ENCODE data around the gene LYST.
"Not testable (repeated sequence)": the region's sequence is repeated elsewhere in the genome, so short reads cannot be mapped to it uniquely, and the experiment has no call there.

The LYST gene

DNA sequence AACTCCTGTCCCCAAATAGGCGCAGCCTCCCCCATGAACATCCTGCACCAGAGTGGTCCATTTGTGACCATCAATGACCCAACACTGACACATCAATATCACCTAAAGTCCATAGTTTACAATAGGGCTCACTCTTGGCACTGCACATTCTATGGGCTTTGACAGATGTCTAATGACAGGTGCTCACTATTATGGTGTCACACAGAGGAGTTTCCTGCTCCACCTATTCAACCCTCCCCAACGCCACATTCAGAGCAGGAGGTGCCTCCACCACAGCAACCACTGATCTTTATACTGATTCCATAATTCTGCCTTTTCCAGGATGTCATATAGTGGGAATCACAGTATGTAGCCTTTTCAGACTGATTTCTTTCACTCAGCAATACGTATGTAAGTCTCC is 241.4 kb downstream of the LYST start:
- TF ChIP-seq EZH2phosphoT487 (IDR thresholded peaks at IDR 0.05; ENCODE audit: low read length) (no peak), EZH2 (optimal IDR thresholded peaks at IDR 0.05; ENCODE audit: low read depth, low read length) (no peak), CTCF (IDR thresholded peaks at IDR 0.05; ENCODE audit: low read length) (no peak)
- no peaks in the 10 kb centered on the region for H3K9me3 ChIP-seq (replicated peaks; ENCODE audit: insufficient read depth, low read length)
- no peak overlapping the region for H3K27ac ChIP-seq (ENCODE audit: low read length)
- H3K4me3 ChIP-seq (ENCODE audit: low read length), result no peak overlapping the region
- no peaks in the 10 kb centered on the region for H3K36me3 ChIP-seq (replicated peaks; ENCODE audit: insufficient read depth, low read length)
- H3K27me3 ChIP-seq (replicated peaks; ENCODE audit: insufficient read depth, low read length), result no peaks in the 10 kb centered on the region
- H3K9me2 ChIP-seq (replicated peaks; ENCODE audit: insufficient read depth, low read length), result no peaks in the 10 kb centered on the region
- H3K4me1 ChIP-seq (ENCODE audit: low read length), result no peaks in the 10 kb centered on the region
- no peaks in the 10 kb centered on the region for H3F3A ChIP-seq (ENCODE audit: insufficient read depth, low read length)
- no peak overlapping the region for H3K4me2 ChIP-seq (ENCODE audit: low read depth, low read length)
- no peaks in the 10 kb centered on the region for H4K20me1 ChIP-seq (ENCODE audit: insufficient read depth, low read length)
- no peak for DNase-seq
- no peaks in the 10 kb centered on the region for H3K79me2 ChIP-seq (ENCODE audit: low read length)
- H2AFZ ChIP-seq (ENCODE audit: low read length), result no peak overlapping the region
- H3K9ac ChIP-seq (ENCODE audit: low read length), result no peak overlapping the region

DNA sequence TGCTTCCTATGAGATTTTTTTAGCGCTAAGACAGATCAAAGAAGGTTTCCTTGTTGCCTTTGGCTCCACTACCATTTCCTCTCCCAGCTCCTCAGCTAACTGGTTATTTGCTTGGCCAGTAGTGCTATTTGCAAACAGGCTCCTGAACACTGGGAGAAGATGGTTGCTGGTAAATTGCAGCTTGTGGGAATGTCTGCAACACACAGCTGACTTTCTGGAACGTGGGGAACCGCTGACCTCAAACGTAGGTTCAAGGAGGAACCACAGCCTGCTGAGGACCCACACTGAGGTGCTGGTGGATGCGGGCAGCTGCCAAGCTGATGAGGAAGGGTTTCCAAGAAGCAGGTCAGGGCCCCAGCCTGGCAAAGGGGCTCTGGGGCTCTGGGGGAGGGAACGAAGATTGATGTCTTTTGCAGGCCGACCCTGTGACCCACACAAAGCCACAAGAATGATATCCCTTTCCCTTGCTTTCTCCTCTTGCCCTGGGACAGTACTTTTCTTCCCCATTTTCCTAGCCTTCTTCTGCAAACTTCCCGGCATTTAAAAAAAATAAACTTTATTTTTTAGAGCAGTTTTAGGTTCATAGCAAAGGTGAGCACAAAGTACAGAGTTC is 241.9 kb downstream of the LYST start:
- no peaks in the 10 kb centered on the region for H3K27me3 ChIP-seq (replicated peaks; ENCODE audit: insufficient read depth, low read length)
- H3F3A ChIP-seq (ENCODE audit: insufficient read depth, low read length), result no peaks in the 10 kb centered on the region
- no peak overlapping the region for H3K4me2 ChIP-seq (ENCODE audit: low read depth, low read length)
- TF ChIP-seq CTCF (IDR thresholded peaks at IDR 0.05; ENCODE audit: low read length) (no peak), EZH2 (optimal IDR thresholded peaks at IDR 0.05; ENCODE audit: low read depth, low read length) (no peak), EZH2phosphoT487 (IDR thresholded peaks at IDR 0.05; ENCODE audit: low read length) (no peak)
- H3K4me1 ChIP-seq (ENCODE audit: low read length), result no peaks in the 10 kb centered on the region
- H3K36me3 ChIP-seq (replicated peaks; ENCODE audit: insufficient read depth, low read length), result no peaks in the 10 kb centered on the region
- no peak overlapping the region for H2AFZ ChIP-seq (ENCODE audit: low read length)
- H3K4me3 ChIP-seq (ENCODE audit: low read length), result no peak overlapping the region
- no peaks in the 10 kb centered on the region for H3K79me2 ChIP-seq (ENCODE audit: low read length)
- no peak overlapping the region for H3K27ac ChIP-seq (ENCODE audit: low read length)
- no peaks in the 10 kb centered on the region for H4K20me1 ChIP-seq (ENCODE audit: insufficient read depth, low read length)
- H3K9ac ChIP-seq (ENCODE audit: low read length), result no peak overlapping the region
- no peaks in the 10 kb centered on the region for H3K9me2 ChIP-seq (replicated peaks; ENCODE audit: insufficient read depth, low read length)
- DNase-seq, result no peak
- no peaks in the 10 kb centered on the region for H3K9me3 ChIP-seq (replicated peaks; ENCODE audit: insufficient read depth, low read length)

- TF ChIP-seq EZH2 (optimal IDR thresholded peaks at IDR 0.05; ENCODE audit: low read depth, low read length) (no peak), CTCF (IDR thresholded peaks at IDR 0.05; ENCODE audit: low read length) (no peak), EZH2phosphoT487 (IDR thresholded peaks at IDR 0.05; ENCODE audit: low read length) (no peak)
- Histone ChIP-seq H3K9me2 (replicated peaks; ENCODE audit: insufficient read depth, low read length) (no peaks in the 10 kb centered on the region), H3K27me3 (replicated peaks; ENCODE audit: insufficient read depth, low read length) (no peaks in the 10 kb centered on the region), H3K9me3 (replicated peaks; ENCODE audit: insufficient read depth, low read length) (no peaks in the 10 kb centered on the region), H3K4me3 (ENCODE audit: low read length) (no peak overlapping the region), H2AFZ (ENCODE audit: low read length) (no peak overlapping the region), H3F3A (ENCODE audit: insufficient read depth, low read length) (no peaks in the 10 kb centered on the region), H3K4me1 (ENCODE audit: low read length) (no peaks in the 10 kb centered on the region), H3K79me2 (ENCODE audit: low read length) (no peaks in the 10 kb centered on the region), H3K4me2 (ENCODE audit: low read depth, low read length) (no peak overlapping the region), H3K27ac (ENCODE audit: low read length) (no peak overlapping the region), H3K36me3 (replicated peaks; ENCODE audit: insufficient read depth, low read length) (no peaks in the 10 kb centered on the region), H4K20me1 (ENCODE audit: insufficient read depth, low read length) (no peaks in the 10 kb centered on the region), H3K9ac (ENCODE audit: low read length) (no peak overlapping the region)
- no peak for DNase-seq
Observed at GRCh38 chr1:235622936-235623779, 243.5 kb downstream of the LYST start.

DNA sequence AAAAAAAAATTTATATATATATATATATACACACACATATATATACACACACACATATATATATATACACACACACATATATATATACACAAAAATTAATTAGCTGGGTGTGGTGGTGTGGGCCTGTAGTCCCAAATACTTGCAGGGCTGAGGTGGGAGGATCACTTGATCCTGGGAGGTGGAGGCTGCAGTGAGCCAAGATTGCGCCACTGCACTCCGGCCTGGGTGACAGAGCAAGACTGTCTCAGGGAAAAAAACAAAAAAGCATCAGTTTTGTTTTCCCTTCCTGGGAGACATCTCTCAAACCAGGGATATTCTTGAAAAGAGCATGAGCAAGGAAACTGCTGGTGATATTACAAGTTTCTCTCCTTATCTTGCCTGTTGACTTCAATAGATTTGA is 247.6 kb downstream of the LYST start:
- not testable (repeated sequence) for H3K9me3 ChIP-seq (replicated peaks; ENCODE audit: insufficient read depth, low read length); H3K9ac ChIP-seq (ENCODE audit: low read length); H3K9me2 ChIP-seq (replicated peaks; ENCODE audit: insufficient read depth, low read length); H2AFZ ChIP-seq (ENCODE audit: low read length); H3K36me3 ChIP-seq (replicated peaks; ENCODE audit: insufficient read depth, low read length); H3K79me2 ChIP-seq (ENCODE audit: low read length); H3K27ac ChIP-seq (ENCODE audit: low read length); H4K20me1 ChIP-seq (ENCODE audit: insufficient read depth, low read length); H3K4me3 ChIP-seq (ENCODE audit: low read length); H3K4me2 ChIP-seq (ENCODE audit: low read depth, low read length); H3K27me3 ChIP-seq (replicated peaks; ENCODE audit: insufficient read depth, low read length); H3K4me1 ChIP-seq (ENCODE audit: low read length); DNase-seq; H3F3A ChIP-seq (ENCODE audit: insufficient read depth, low read length)

Data from MM.1S (cell line).